UCSD-AML1 (cell line): ENCODE measurements around the gene SYMPK.

Experiments
- DNase-seq: peaks from one replicate; lab custom pipeline; 2025; ENCODE audit not compliant: unreplicated experiment; lab: John Stamatoyannopoulos, UW

The SYMPK gene

GRCh38 chr19:45768655-45768983, 94.3 kb downstream of the SYMPK start:
- peak; percentile 54 for DNase-seq

DNA sequence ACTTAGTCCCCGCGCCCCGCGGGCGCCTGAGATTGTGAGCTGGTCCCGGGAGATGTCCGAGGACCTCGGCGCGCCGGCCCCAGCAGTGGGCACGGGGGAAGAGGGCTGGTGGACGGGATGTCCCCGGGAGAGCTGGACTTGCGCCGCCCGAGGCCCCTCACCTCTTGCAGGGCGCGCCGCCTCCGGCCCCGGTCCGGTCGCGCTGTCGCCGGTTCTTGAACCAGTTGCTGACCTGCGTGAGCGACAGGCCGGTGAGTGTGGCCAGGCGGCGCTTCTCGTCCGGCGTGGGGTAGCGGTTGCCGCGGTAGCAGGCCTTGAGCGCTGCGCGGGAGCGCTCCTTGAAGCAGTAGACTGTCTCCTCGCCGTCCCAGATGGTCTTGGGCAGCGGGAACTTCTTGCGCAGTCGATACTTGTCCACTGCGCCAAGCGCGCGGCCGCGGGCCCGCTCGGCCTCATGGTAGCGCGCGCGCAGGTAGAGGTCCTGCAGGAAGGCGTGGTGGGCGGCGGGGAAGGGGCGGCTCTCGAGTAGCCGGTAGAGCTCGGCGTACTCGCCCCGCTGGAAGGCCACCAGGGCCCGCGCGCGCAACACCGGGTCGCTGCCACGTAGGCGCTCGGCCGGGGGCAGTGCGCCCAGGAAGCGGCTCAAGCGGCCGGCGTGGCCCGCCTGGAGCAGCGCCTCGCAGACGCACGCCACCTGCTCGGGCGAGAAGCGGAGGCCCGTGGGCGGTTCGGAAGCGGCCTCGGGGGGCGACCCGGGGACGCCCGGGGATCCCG, 94.9 kb downstream of the SYMPK start:
- peak; percentile 54 for DNase-seq

- no peak for DNase-seq
Observed at GRCh38 chr19:45767410-45767880, 95.5 kb downstream of the SYMPK start.

GRCh38 chr19:45766869-45767346, 96.0 kb downstream of the SYMPK start:
- DNase-seq, result no peak

GRCh38 chr19:45766296-45766868, 96.6 kb downstream of the SYMPK start:
- DNase-seq, result no peak

DNA sequence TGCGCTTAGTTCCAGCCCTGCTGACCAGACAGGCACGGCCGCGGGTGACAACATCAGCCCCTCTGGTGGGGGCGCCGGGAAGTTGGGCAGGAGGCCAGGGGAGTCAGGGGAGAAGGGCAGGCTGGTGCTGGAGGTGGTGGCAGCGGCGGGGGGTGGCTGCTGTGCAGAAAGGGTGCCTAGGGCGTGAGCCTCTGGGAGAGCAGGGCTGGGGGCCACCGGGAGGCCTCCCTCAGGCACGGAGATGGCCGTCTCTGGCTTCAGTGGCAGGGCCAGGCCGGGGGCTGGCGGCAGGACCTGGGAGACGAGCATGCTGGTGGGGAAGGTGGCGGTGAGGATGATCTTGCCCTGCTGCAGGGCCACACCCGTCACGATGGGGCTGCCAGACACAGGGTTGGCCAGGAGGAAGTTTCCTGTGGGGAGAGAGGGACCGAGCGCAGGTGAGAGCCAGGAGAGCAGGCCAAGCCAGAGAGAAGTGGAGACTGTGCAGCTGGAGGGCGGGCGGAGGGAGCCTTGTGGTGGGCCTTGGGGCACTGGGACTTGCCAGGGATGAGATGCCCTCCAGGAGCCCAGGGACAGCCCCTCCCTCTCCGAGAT, 97.1 kb downstream of the SYMPK start:
- DNase-seq, result no peak
